Amygdala (tissue), 56 donors: ENCODE data around the gene MAPK10.
A peak's percentile ranks its signal among the peaks of the same experiment; 100 is the strongest.
"Not testable (repeated sequence)": the region's sequence is repeated elsewhere in the genome, so short reads cannot be mapped to it uniquely, and the experiment has no call there.

Source experiments
- DNase-seq, 56 donors: peaks; one replicate each; lab custom pipeline; 2025; lab: John Stamatoyannopoulos, UW

MAPK10 gene

DNA sequence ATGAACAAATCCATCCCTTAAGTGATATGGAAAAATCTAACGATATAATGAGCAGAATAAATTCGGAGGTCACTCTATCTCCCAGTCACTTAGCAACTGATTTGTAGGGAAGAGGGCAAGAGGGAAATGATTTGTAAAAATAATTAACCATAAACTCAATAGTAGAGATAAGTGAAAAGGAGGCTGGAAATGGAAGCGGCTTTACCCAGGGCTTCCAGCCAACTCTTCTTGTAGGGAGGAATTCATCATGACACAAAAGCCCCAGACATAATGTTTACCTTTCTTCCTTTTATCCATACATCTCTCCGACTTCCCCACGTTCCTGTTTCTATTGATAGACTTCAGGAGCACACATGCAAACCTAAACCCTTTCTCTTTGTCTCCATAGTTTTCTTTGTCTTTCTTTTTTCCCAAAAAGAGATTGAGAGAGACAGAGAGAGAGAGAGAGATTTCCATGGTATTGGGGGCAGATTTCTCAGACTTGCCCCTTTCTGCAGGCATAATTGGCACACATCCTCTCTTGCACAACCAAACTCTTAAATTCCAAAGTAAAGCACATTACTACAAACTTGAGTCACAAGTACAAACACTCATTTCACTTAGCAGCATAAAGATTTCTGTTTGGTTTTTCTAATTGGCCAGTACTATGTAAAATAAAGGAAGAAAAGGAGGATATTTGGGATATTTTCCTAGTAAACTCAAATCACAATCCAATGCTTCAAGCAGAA, 140.9 kb downstream of the MAPK10 start:
- no peak for DNase-seq

GRCh38 chr4:86203176-86203575, 156.7 kb downstream of the MAPK10 start:
- no peak for DNase-seq

DNA sequence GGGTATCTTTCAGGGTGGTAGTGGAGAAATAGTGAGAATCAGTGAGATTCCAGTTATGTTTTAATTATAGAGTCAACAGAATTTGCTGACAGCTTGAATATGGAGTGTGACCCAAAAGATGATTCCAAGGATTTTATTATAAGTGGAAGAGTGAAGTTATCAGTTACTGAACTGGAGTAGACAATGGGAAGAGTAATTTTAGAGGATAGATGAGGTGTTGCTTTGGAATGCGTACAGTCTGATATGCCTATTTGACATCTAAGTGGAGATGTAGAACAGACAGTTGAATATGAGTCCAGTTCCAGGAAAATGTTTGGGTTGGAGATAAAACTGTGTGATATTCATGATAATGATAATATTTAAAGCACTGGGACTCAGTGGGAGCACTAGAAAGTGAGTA, 174.2 kb downstream of the MAPK10 start:
- DNase-seq, result no peak

DNA sequence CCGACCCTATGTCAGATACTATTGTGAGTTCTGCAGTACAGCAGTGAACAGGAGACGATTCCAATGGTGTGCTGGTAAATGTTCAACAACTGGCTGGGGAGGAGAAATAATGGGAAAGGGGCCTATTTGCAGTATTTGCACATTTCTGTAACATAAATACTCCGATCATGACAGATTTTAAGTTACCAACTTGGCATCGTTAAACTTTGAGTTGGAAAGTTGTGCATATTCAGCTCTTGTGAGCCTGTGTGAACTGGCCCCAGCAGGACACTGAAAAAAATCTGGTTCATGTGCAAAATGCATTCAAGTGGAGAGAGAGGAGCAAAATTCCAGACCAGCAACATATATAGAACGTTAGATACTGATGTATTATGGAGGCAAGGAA, 175.0 kb downstream of the MAPK10 start:
- DNase-seq, result no peak

DNA sequence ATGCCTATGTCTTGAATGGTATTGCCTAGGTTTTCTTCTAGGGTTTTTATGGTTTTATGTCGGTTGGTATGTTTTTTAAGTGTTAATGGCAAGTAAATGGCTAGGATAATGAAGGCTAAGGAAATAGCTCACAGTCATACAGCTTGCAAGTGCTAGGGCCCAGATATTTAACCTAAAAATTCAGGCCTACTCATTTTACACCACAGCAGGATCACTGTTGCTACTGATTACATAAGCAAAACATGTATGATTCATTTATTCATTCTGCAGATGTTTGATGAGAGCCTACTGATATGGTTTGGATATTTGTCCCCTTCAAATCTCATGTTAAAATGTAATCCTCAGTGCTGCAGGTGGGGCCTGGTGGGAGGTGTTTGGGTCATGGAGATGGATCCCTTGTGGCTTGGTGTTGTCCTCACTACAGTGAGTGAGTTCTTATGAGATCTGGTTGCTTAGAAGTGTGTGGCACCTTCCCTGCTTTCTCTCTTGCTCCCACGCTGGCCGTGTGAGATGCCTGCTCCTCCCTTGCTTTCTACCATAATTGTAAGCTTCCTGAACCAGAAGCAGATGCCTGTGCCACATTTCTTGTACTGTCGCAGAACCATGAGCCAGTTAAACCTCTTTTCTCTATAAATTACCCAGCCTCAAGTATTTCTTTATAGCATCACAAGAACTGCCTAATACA, 175.5 kb downstream of the MAPK10 start:
- DNase-seq, result peak in 1 of 56 donors; percentile 1

GRCh38 chr4:86181585-86181984, 178.3 kb downstream of the MAPK10 start:
- DNase-seq, result no peak

DNA sequence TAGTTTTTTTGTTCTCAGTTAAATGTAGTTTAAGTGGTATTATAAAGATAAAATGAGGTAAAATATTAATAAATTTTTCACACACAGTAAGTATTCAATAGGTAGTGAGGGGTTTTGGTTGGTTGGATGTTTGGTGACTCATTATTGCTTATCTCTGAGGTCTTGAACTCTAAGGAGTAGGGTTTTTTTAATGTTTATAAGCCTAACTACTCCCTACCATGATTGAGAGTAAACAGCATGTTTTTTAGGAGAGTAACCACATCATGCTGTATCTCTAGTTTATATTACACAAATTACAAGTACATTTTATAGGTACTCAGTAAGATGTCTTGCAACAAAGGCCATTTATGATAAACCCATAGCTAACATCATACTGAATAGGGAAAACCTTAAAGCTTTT, 181.6 kb downstream of the MAPK10 start:
- no peak for DNase-seq

- no peak for DNase-seq
Observed at GRCh38 chr4:86174506-86174905, 185.3 kb downstream of the MAPK10 start.

DNA sequence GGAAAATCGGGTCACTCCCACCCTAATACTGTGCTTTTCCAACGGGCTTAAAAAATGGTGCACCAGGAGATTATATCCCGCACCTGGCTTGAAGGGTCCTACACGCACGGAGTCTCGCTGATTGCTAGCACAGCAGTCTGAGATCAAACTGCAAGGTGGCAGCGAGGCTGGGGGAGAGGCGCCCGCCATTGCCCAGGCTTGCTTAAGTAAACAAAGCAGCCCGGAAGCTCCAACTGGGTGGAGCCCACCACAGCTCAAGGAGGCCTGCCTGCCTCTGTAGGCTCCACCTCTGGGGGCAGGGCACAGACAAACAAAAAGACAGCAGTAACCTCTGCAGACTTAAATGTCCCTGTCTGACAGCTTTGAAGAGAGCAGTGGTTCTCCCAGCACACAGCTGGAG, 191.5 kb downstream of the MAPK10 start:
- DNase-seq, result not testable (repeated sequence)

DNA sequence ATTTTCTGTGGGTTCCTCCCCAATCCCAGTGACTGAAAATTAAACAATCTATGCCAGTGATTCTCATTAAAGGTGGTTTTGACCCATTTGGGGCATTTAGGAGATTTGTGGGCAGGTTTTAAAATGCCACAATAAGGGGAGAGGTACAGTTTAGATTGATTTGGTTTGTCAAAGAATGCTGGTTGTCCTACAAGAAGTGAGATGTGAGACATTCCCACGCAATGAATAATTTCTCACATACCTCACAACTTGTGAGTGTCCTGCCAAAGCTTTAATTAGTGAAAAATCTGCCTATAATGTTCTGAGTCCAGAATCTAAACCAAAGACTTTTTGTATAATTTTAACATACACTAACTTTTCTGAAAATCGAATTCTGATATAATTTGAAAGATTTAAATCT, 199.4 kb downstream of the MAPK10 start:
- DNase-seq, result no peak

DNA sequence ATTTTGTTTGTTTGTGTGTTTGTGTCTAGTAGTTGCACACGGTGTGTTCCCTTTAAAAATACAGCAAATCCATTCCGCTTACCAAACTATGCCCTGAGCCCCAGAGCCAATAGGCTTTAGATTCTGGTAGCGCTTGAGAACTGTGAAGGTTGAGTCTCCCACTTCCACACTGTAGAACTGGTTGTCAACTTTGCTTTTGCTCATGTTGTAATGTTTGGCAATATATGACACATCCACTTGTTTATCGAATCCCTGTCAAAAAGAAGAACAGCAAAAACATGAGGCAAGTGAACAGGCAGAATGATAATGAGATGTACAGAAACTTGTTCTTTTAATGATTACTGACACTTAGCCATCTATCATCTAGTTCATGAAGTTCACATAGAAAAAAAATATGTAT, 200.6 kb downstream of the MAPK10 start:
- no peak for DNase-seq

DNA sequence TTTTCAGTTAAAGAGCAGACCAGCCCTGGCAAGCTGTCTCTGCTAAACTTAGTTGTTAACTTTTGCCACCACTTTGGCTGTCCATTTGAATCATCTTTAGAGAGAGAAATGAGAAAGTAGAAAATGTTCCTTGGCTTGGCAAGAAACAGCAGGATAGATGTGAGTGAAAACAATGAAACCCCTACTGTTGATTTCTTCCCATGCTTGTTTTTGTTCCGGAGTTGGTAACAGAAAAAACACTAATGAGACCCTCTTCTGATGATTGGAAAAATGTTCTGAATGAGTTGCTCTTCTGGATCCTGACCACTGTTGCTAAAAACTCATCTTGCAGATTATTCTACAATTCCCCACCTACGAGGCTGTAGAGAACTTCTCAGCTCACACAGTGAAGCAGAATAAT, 203.3 kb downstream of the MAPK10 start:
- no peak for DNase-seq

- no peak for DNase-seq
Observed at GRCh38 chr4:86155766-86156165, 204.1 kb downstream of the MAPK10 start.

DNA sequence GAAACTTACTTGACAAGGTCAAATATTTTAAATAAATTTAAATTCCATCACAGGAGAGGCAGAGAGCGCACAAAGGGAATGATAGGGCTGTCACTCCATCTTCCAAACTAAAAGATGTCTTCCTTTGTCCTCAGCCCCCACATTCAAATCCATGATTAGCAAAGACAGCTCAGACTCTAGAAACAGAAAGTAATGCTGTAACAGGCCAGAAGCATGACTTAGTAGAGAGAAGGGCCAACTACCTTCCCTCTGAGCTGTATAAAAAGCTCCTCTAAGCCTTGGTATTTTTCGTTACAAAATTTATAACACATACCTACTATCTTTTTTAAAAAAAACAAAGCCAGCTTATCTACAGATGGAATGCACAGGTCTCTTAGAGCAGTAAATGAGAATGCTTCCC, 207.4 kb downstream of the MAPK10 start:
- no peak for DNase-seq

- DNase-seq, result no peak
Observed at GRCh38 chr4:86151196-86151595, 208.7 kb downstream of the MAPK10 start.

GRCh38 chr4:86141161-86141560, 218.7 kb downstream of the MAPK10 start:
- no peak for DNase-seq

DNA sequence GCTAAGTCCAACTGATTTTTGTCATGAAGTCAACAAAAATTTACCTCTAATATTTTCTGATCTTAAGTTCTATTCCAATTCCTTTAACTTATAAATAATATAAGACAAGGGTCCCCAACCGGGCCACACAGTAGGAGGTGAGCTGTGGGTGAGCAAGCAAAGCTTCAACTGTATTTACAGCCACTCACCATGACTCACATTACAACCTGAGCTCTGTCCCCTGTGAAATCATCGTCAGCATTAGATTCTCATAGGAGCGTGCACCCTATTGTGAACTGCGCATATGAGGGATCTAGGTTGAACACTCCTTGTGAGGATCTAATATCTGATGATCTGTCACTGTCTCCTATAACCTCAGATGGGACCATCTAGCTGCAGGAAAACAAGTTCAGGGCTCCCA, 227.4 kb downstream of the MAPK10 start:
- no peak for DNase-seq

DNA sequence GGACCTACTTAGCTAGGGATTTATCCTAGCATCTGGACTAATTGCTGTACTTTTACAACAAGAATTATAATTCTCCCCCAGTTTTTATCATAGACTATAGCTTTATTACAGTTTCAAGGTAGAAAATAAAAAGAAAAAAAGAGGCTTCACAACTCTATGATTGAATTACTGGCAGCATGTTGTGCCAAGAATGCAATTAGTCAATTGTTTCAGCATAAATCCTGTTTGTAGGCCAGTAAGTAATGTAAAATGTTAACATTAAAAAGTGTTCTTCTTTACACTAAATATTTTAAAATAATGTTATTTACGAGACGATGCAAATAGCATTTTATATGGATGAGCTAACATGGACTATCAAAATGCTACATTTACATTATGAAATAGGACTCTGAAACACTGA, 228.4 kb downstream of the MAPK10 start:
- no peak for DNase-seq

DNA sequence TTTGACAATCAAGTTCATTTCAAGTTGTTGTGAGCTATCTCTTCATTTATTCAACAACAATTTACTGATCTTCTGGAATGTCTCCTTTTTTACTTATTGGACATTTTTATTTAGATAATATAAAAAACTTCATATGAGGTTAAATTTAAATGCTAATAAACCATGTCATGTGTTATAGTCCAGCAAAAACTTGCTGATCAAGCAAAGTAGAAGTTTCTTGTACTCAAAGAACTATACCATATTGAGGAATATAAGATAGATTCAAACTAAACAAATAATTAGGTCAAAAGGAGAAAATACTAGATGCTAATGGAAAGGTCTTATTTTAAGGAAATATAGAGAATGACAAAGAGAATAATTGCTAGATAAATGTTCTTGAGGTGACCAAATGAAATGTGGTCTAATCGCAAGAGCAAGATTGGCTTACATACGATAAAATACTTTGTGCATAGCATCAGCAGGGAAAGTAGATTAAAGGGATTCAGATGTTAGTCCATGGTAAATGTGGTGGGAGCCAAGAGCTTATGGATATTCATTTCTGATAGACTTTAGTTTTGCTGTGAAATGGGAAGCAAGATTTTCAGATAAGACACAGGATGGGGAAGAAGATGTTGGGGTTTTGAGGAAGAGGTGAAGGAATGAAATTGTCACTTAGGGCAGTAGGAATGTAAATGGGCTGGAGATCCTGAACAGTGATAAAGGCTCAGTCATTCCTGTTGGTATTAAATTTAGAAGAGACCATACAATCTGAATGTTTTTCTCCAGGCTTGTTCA, 229.5 kb downstream of the MAPK10 start:
- DNase-seq, result no peak

DNA sequence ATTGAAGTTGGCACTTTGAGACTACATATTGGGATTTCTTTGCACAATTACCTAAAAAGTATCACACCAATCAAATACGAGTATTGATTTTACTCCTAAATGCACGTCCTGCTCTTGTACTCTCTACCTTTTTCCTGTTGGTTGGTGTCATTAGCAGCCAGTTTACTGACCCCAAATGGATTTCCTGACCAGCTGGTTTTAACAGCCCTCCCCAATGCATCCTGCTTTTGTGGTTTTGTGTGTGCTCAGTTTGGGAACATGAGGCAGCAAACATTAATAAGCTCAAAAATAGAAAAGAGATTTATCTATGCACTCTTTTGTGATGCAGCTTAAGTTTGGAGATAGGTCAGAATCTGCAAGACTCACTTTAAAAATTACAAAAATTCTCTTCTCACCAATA, 230.3 kb downstream of the MAPK10 start:
- no peak for DNase-seq

DNA sequence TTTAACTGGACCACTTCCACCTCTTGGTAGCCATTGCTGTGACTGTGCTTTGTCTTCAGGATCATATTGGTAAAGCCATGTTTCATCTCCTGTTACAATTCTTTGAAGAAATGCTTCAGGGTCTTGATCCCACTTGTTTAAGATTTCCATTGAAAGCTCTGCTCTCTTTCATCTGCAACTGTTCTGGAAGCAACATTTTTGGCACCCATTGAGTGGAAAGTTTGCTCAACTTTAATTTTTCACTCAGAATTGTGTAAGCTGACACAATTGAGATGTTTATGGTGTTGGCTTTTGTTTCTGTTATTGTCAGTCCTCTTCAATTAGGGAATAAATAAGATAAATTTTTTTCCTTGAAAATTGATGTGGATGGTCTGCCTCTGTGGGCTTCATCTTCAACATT, 237.4 kb downstream of the MAPK10 start:
- no peak for DNase-seq

- DNase-seq, result no peak
Observed at GRCh38 chr4:86118711-86119110, 241.1 kb downstream of the MAPK10 start.
